ENCODE data around the gene VAC14. TPM values are rescaled to one million over a fixed set of nuclear protein-coding genes. Genes with fewer than 3 reads are reported as not detected.

VAC14 gene
- total RNA-seq, 1 experiment from 2014 or later = 49.9 TPM

DNA sequence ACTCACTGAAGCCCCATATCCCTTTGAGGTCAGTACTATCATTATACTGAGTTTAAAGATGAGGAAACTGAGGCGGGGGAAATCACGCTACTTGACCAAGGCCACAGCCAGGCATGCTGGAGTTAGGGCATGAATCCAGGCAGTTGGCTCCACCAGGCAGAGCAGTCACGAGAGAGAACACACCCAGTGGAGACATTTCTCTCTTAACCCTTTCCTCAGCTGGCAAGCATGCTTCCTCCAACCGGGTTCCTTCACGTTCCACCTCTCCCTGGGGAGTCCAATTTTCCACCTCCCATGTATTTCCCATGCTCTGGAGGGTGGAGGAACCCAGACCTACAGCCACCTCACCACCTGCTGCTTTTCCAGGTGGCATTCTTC is 32.8 kb downstream of the VAC14 start:
- H3K27ac ChIP-seq (ENCODE audit: insufficient read length, low read depth, low read length) = no peak overlapping the region
- H3K56ac ChIP-seq (ENCODE audit: insufficient read length, low read depth, low read length) = no peak overlapping the region
- H3K4me1 ChIP-seq (ENCODE audit: insufficient read depth, low read length) = no peaks in the 10 kb centered on the region
- no peaks in the 10 kb centered on the region for H3K9me3 ChIP-seq (ENCODE audit: control insufficient read depth, low read depth, low read length)
- no peak overlapping the region for H2BK5ac ChIP-seq (ENCODE audit: insufficient read length, low read length)
- no peaks in the 10 kb centered on the region for H3K79me1 ChIP-seq (ENCODE audit: insufficient read depth, low read depth, low read length, poor library complexity, severe bottlenecking)
- H3K9ac ChIP-seq (ENCODE audit: extremely low read depth, insufficient read length, low read length) = no peak overlapping the region
- no peak overlapping the region for H3K14ac ChIP-seq (ENCODE audit: insufficient read depth, low read length)
- H3K27me3 Mint-ChIP-seq (ENCODE audit: low read depth) = no peaks in the 10 kb centered on the region; the same call in 1 of the 2 replicates
- H3K4ac ChIP-seq (ENCODE audit: low read depth, low read length) = no peak overlapping the region
- H2BK15ac ChIP-seq (ENCODE audit: low read depth, low read length) = no peak overlapping the region
- no peak for DNase-seq
- no peaks in the 10 kb centered on the region for H4K20me1 ChIP-seq (ENCODE audit: control insufficient read depth, insufficient read depth, insufficient read length)
- TF ChIP-seq, protein P1, sequence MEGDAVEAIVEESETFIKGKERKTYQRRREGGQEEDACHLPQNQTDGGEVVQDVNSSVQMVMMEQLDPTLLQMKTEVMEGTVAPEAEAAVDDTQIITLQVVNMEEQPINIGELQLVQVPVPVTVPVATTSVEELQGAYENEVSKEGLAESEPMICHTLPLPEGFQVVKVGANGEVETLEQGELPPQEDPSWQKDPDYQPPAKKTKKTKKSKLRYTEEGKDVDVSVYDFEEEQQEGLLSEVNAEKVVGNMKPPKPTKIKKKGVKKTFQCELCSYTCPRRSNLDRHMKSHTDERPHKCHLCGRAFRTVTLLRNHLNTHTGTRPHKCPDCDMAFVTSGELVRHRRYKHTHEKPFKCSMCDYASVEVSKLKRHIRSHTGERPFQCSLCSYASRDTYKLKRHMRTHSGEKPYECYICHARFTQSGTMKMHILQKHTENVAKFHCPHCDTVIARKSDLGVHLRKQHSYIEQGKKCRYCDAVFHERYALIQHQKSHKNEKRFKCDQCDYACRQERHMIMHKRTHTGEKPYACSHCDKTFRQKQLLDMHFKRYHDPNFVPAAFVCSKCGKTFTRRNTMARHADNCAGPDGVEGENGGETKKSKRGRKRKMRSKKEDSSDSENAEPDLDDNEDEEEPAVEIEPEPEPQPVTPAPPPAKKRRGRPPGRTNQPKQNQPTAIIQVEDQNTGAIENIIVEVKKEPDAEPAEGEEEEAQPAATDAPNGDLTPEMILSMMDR (conservative IDR thresholded peaks at IDR 0.05) = no peak
- H3K79me2 ChIP-seq (ENCODE audit: insufficient read depth, low read length) = no peaks in the 10 kb centered on the region
- H2BK20ac ChIP-seq (ENCODE audit: low read depth, low read length, poor library complexity, severe bottlenecking) = no peak overlapping the region
- H3K23ac ChIP-seq (ENCODE audit: insufficient read length, low read depth, low read length) = no peak overlapping the region
- no peak overlapping the region for H4K91ac ChIP-seq (ENCODE audit: insufficient read length, low read depth, low read length)
- no peaks in the 10 kb centered on the region for H3K27me3 ChIP-seq (ENCODE audit: insufficient read depth, low read length)
- no peak overlapping the region for H4K8ac ChIP-seq (replicated peaks; ENCODE audit: insufficient read length, low read depth, low read length)
- H2BK120ac ChIP-seq (ENCODE audit: low read depth, low read length, poor library complexity, severe bottlenecking) = no peak overlapping the region
- no peak overlapping the region for H4K5ac ChIP-seq (ENCODE audit: insufficient read length, low read depth, low read length)
- no peak overlapping the region for H3K4me2 ChIP-seq (ENCODE audit: insufficient read depth, insufficient read length, low read length)
- H3K9me3 Mint-ChIP-seq = no peaks in the 10 kb centered on the region
- H3K27ac Mint-ChIP-seq = peak overlapping the region in 1 of 3 experiments; percentile 76; a peak in 1 of 7 replicates
- no peak overlapping the region for H3K4me3 Mint-ChIP-seq
- no peaks in the 10 kb centered on the region for H3K23me2 ChIP-seq (ENCODE audit: insufficient read length, low read depth, low read length, poor library complexity, severe bottlenecking)
- no peak overlapping the region for H2AFZ ChIP-seq (ENCODE audit: low read length)
- no CpG with 5 or more reads among the region's 5 CpGs for WGBS (ENCODE audit: extremely low coverage, insufficient read length, low lambda C conversion rate)
- no peak overlapping the region for H2BK12ac ChIP-seq (ENCODE audit: insufficient read length, low read depth, low read length)
- H3T11ph ChIP-seq (ENCODE audit: low read length) = no peak overlapping the region
- H2AK5ac ChIP-seq (ENCODE audit: insufficient read length, low read length) = no peak overlapping the region
- peaks cover 6 to 32% (median 14%) of the 10 kb centered on the region in 3 experiments; a peak in 6 of 7 replicates for H3K36me3 Mint-ChIP-seq (ENCODE audit: insufficient read depth in 1 of 3, low read depth in 3 of 3)
- no peaks in the 10 kb centered on the region for H3K4me1 Mint-ChIP-seq
- no peak overlapping the region for H3K18ac ChIP-seq (ENCODE audit: insufficient read length, low read depth, low read length)
